K562 (cell line): ENCODE measurements around the gene RPL28. TPM values are rescaled to one million over a fixed set of nuclear protein-coding genes. Genes with fewer than 3 reads are reported as not detected.

Source experiments
- ATAC-seq: fragments of 200-7000 bp; cut with Tn5 transposase; 3 replicates; pipeline ENCODE4 v1.9.1; 2020; ENCODE audit warnings: moderate library complexity
- BruUV-seq: library from RNA; stranded (reverse); fragments of 400-500 nt; replicated peaks from 2 replicates; lab custom pipeline; 2021; lab: Mats Ljungman, UMichigan
- CTCF ChIA-PET: fragments of 300-600 bp; formaldehyde crosslinking; extraction: SDS; loops from one replicate; lab custom pipeline; 2021; ENCODE audit warnings: low intra/inter-chr PET ratio; lab: Yijun Ruan, JAX
- POLR2A ChIA-PET: fragments of 300-600, 350-650 bp; sonication (Branson Sonifier 250); formaldehyde crosslinking; extraction: SDS; loops from one replicate; lab custom pipeline; 2021; ENCODE audit warnings: antibody characterized with exemption, inconsistent platforms; lab: Yijun Ruan, JAX
- DNase-seq, 4 experiments: peaks; one replicate each; pipeline versions ENCODE4 v3.0.0 to v3.0.0-alpha.2; 2011 to 2018; ENCODE audit warnings: low spot score in 3 of 4, mixed read lengths in 3 of 4; ENCODE audit errors: extremely low read depth in 1 of 4
- FAIRE-seq: peaks from 2 replicates; lab custom pipeline; 2011; peaks lifted over from hg19 to GRCh38; lab: Jason Lieb, UNC
- H2AFZ ChIP-seq: 2 replicates; pipeline ENCODE4 v1.6.0; 2011; ENCODE audit warnings: low read depth, low read length, control low read depth, inconsistent platforms
- H3K27ac ChIP-seq: fragments of 200-600 bp; 3 replicates; pipeline ENCODE4 v1.8.0; 2011; ENCODE audit warnings: low read depth, mild to moderate bottlenecking, control low read depth, inconsistent platforms, low read length, moderate library complexity, mixed read lengths; ENCODE audit errors: extremely low read depth
- H3K27me3 ChIP-seq, 2 experiments: fragments of 300-600 bp in 1 of 2; 2 replicates in 1 of 2; 3 replicates in 1 of 2; pipeline versions ENCODE4 v1.6.0 to v1.8.0; 2011; ENCODE audit warnings: inconsistent platforms in 2 of 2, low read length in 2 of 2, mild to moderate bottlenecking in 1 of 2, mixed read lengths in 1 of 2, moderate library complexity in 1 of 2; ENCODE audit not compliant: control insufficient read depth in 2 of 2, insufficient read depth in 2 of 2
- H3K36me3 ChIP-seq: fragments of 300-600 bp; 3 replicates; pipeline ENCODE4 v1.8.0; 2011; ENCODE audit warnings: mild to moderate bottlenecking, low read length, inconsistent platforms; ENCODE audit not compliant: control insufficient read depth, insufficient read depth
- H3K4me1 ChIP-seq, 2 experiments: fragments of 200-600 bp in 1 of 2; replicated peaks in 1 of 2; 2 replicates in 1 of 2; 3 replicates in 1 of 2; pipeline versions ENCODE4 v1.5.1 to v1.8.0; 2011; ENCODE audit warnings: inconsistent platforms in 2 of 2, low read length in 2 of 2, mild to moderate bottlenecking in 1 of 2, mixed read lengths in 1 of 2, moderate library complexity in 1 of 2; ENCODE audit not compliant: control insufficient read depth in 2 of 2, insufficient read depth in 2 of 2
- H3K4me2 ChIP-seq: 2 replicates; pipeline ENCODE4 v1.6.1; 2011; ENCODE audit warnings: low read length, control low read depth, inconsistent platforms, mixed read lengths; ENCODE audit not compliant: insufficient read depth
- H3K4me3 ChIP-seq: fragments of 200-600 bp; sonication (generic), shearing (Covaris generic); 2 replicates; pipeline ENCODE4 v1.5.1; 2016; ENCODE audit warnings: control low read depth, inconsistent platforms
- H3K79me2 ChIP-seq: fragments of 200-600 bp; 3 replicates; pipeline ENCODE4 v1.8.0; 2011; ENCODE audit warnings: low read length, inconsistent platforms; ENCODE audit not compliant: control insufficient read depth, insufficient read depth
- H3K9ac ChIP-seq, 2 experiments: 2 replicates each; pipeline versions ENCODE4 v1.6.0 to v1.6.1; 2011; ENCODE audit warnings: low read depth in 2 of 2, low read length in 2 of 2, control low read depth in 1 of 2, inconsistent platforms in 1 of 2, mild to moderate bottlenecking in 1 of 2, mixed read lengths in 1 of 2; ENCODE audit not compliant: insufficient read depth in 1 of 2
- H3K9me1 ChIP-seq: one replicate; pipeline ENCODE4 v1.6.0; 2011; ENCODE audit warnings: inconsistent platforms, mild to moderate bottlenecking, low read length, moderate library complexity; ENCODE audit not compliant: control insufficient read depth, insufficient read depth
- H3K9me3 ChIP-seq: replicated peaks from 2 replicates; pipeline ENCODE4 v1.5.1; 2011; ENCODE audit warnings: low read depth, low read length, inconsistent platforms; ENCODE audit not compliant: control insufficient read depth, insufficient read depth
- H4K20me1 ChIP-seq: replicated peaks from 2 replicates; pipeline ENCODE4 v1.6.1; 2011; ENCODE audit warnings: low read length, inconsistent platforms, mixed read lengths; ENCODE audit not compliant: control insufficient read depth, insufficient read depth
- POLR2A ChIP-seq: fragments of 450-650 bp; conservative IDR thresholded peaks from 2 replicates; pipeline ENCODE4 v1.6.1; 2016
- SMARCA5 ChIP-seq: fragments of 450-650 bp; IDR thresholded peaks from 2 replicates; pipeline ENCODE4 v1.6.1; 2016
- WGBS: fragments of 100-300 bp; shearing (Covaris generic); methylation state at CpG from one replicate; pipeline ENCODE4 v1.1.6; 2016; ENCODE audit warnings: low coverage, mixed read lengths; ENCODE audit not compliant: insufficient coverage; ENCODE audit errors: missing lambda C conversion rate; 5-methylcytosine and 5-hydroxymethylcytosine counted together
- in situ Hi-C: fragments of 300-500 bp; cut with MboI; formaldehyde crosslinking; loops from 4 replicates; pipeline ENCODE4 v1.15.0; 2018; ENCODE audit warnings: inconsistent platforms, mixed read lengths
- intact Hi-C: fragments of 100-400 bp; cut with micrococcal nuclease; formaldehyde crosslinking; loops from 2 replicates; pipeline ENCODE4 v1.14.2; 2022
- polyA plus RNA-seq, 8 experiments: library from polyadenylated mRNA; depleted of rRNA in 4 of 8; stranded (reverse) in 5 of 8; unstranded in 3 of 8; fragments of >200 nt; fragmentation: Nextera tagmentation in 2 of 8; fragmentation: Illumina TruSeq in 1 of 8; extraction: Ambion mirVana in 2 of 8; extraction: Trizol in 1 of 8; gene quantifications; 2 replicates each; pipeline versions ENCODE4 v1.2.1 to v1.2.3, GENCODE V29; 2011 to 2014; ENCODE audit warnings: inconsistent platforms in 1 of 8, missing spikeins in 1 of 8
- total RNA-seq, 7 experiments: library from RNA; depleted of rRNA in 6 of 7; stranded (reverse); fragments of >200 nt in 6 of 7; fragmentation: Illumina TruSeq in 2 of 7; extraction: Trizol in 2 of 7; gene quantifications; 2 replicates each; pipeline versions ENCODE4 v1.2.1 to v1.2.3, GENCODE V29; 2011 to 2021; ENCODE audit warnings: low replicate concordance in 1 of 7

Gene RPL28
- total and polyA plus RNA-seq, 9 of the 15 experiments (the other 6 are each of a cell fraction or from before 2014, with no cell fraction given), result 124 to 3,106 (median 622) TPM

DNA sequence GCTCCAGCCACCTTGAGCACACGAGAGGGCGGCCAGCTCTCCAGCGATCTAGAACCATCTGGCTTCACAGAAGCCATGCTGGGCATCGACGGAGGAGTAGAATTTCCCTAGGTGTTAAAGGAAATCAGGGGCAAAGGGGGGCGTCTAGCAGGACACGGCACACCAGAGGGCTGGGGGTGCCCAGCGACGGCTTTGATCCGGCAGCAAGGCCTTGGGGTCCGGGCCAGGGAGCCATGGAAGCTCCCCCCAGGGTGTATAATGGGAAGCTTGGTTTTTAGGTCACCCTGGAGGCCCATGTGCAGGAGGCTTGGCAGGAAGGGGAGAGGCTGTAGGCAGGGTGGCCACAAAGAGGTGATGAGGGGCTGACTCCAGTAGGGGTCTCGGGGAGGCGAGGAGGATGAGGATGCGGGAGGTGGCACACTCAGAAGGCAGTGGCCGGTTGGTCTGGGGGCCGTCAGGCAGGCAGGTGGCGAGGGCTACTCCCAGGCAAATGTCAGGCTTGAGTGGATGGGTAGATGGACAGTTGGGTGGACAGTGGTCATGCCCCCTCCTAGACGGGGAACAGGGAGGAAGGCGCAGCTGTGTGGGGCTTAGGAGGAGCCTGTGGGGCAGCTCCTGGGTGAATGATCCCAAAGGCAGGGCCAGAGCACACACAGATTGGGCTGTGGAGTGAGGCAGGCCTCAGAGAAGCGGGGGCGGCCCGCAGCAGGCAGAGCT is 40.5 kb upstream of the RPL28 start:
- ATAC-seq (no peak), DNase-seq (no peak), FAIRE-seq (no peak)
- H3K4me1 ChIP-seq, result peaks cover 7 to 84% of the 10 kb centered on the region in 2 experiments; a peak in 4 of 5 replicates
- intact Hi-C loops, result no loop called here
- no peaks in the 10 kb centered on the region for H3K9me3 ChIP-seq
- peaks cover 66% of the 10 kb centered on the region; the same call in 2 of the 3 replicates for H3K36me3 ChIP-seq
- H3K9ac ChIP-seq, result peak overlapping the region in 1 of 2 experiments; percentile 81; a peak in 2 of 4 replicates
- CTCF ChIA-PET, result no interaction called here
- H3K79me2 ChIP-seq, result peaks cover 20% of the 10 kb centered on the region
- peaks cover 6% of the 10 kb centered on the region; the same call in 1 of the 2 replicates for H4K20me1 ChIP-seq
- H2AFZ ChIP-seq, result no peak overlapping the region
- H3K27ac ChIP-seq, result no peak overlapping the region
- TF ChIP-seq SMARCA5, result no peak
- TF ChIP-seq POLR2A, result 0 out of 2 replicates have a peak, but pooled peaks have one; percentile 23
- POLR2A ChIA-PET, result interaction anchor here (0.5 to 0.8 kb wide), 3 partner anchors 11 to 62 kb away, joined by 3 to 4 read pairs (median 3); partner anchors contain the start of gene UBE2S
- no peaks in the 10 kb centered on the region for H3K27me3 ChIP-seq
- no peak overlapping the region for H3K4me2 ChIP-seq
- H3K9me1 ChIP-seq, result peaks cover 5% of the 10 kb centered on the region
- no peak overlapping the region for H3K4me3 ChIP-seq
- WGBS, result 82% methylated on average over 19 of the region's 22 CpGs
- in situ Hi-C loops, result no loop called here
- no TSS peak for BruUV-seq
